Measurements from ENCODE around the gene IRX6.

IRX6 gene

DNA sequence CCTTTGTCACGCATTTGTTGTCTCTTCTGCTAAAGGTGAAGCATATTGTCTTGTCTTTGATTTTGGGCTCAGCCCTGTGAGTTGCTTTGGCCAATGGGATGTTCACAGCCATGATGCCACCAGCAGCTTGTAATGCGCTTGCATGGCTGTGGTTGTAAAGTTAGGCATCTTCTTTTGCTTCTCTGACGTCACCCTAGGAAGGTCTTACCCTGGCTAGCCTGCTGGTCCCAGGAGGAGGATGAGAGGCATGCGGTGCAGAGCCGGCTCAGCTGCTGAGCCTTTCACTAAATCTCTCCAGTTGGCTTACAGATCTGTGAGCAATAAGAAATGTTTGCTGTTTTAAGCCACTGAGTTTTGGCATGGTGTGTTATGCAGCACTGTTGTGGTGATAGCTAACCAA lies 40.8 kb downstream of the IRX6 start:
- DNase-seq (ENCODE audit: extremely low read depth in 1 of 2, low read depth in 1 of 2) = no peak

DNA sequence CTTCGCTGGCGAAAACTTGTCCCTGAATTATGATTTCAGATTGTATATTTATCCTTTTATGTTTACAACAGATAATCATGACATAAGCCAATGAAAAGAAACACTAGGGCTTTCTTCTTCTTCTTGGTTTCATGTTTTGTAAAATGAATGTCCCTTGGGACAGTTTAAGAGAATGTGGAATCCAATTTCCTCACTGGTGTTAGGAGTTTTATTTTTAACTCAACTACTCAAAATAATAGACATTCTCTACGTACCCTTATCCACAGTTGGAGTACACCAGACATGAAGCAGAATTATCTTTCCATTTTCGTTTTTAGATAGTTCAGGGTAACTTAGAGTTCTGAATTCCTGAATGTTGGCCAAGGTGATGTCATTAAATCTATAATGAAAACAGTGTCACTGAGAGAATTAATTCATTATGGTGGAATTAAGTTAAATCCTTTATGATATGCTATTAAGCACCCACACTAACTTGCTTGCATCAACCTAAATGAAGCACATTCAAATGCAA lies 43.4 kb downstream of the IRX6 start:
- DNase-seq (ENCODE audit: extremely low read depth in 1 of 2, low read depth in 1 of 2) = no peak

DNA sequence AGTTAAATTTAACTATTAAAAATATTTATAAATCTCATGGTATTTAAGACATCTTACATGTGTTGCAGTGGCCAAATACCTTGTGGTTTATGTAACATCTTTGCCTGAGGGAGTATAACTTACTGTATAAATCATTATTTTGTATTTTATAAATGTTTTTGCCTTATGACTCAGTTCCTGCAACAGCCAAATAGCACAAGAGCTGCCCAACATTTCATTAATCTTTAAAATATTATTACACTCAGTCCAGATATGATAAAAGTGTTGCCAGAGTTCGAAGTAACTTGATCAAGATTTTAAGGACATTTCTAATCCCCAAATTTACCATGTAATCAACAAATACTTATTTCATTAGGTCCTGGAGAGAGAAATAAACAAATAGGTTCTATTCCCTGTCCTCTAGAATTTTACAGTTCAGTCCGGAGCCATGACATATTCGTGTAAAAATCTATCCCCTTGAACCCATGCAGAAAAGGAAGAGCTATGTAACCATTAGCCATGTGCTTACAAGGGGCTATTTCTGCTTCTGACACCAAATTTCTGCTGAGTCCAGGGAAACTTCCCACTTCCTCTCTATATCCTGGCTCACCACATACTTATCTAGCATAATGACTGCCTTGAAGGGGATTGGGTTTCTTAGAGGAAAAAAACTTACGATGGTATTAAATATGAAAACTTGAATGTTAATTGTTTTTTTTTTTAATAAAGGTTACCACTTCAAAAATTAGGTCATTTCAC lies 44.0 kb downstream of the IRX6 start:
- DNase-seq (ENCODE audit: extremely low read depth in 1 of 2, low read depth in 1 of 2) = no peak

DNA sequence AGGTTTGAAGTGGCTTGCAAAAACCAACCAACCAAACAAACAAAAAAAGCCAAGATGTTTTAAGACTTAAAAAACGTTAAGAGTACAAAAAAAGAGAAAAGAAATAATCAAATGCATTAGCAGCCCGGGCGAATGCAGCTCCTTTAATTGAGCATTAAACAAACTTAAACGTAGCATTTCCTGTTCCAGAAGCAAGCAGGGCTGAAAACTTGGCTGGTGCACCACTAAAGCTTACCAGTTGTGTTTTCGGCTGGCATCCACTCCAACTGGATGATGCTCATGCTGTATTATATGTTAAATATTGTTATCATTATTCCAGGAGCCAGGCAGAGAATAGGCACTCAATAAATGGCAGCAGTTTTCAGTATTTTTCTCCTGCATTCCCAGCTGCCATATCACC lies 45.1 kb downstream of the IRX6 start:
- no peak for DNase-seq (ENCODE audit: extremely low read depth in 1 of 2, low read depth in 1 of 2)

DNA sequence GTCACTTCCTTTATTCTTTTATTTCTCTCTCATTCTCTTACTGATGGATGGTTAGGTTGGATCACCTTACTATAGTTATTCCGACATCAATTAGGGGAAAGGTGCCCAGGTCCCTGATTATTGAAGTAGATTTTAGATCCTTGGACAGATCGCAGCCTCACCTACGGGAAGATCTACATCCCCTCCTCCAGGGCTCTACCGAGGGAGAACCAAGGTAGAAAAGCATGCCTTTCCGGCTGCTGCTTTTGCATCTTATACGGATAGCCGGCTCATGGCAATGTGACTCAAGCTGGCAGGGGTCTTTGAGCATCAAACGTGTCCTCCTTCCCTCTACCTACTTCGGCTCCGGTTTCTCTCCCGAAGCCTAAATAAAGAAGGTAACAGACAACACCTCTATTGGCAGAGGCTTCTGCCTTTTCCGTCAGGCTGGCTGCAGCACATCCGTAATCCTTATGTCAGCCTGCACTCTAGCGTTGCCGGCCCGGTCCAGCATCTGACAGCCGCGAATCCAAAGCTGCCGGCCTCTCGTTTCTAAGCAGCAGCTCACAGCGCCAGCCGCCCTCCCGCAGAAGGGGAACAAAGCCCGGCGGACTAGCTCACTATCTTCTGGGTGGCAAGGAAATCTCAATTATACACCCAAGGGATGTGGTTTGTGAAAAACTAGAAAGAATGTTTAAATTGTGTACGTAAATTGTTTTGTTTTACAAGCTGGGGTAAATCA lies 46.9 kb downstream of the IRX6 start:
- DNase-seq (ENCODE audit: extremely low read depth in 1 of 2, low read depth in 1 of 2) = no peak

DNA sequence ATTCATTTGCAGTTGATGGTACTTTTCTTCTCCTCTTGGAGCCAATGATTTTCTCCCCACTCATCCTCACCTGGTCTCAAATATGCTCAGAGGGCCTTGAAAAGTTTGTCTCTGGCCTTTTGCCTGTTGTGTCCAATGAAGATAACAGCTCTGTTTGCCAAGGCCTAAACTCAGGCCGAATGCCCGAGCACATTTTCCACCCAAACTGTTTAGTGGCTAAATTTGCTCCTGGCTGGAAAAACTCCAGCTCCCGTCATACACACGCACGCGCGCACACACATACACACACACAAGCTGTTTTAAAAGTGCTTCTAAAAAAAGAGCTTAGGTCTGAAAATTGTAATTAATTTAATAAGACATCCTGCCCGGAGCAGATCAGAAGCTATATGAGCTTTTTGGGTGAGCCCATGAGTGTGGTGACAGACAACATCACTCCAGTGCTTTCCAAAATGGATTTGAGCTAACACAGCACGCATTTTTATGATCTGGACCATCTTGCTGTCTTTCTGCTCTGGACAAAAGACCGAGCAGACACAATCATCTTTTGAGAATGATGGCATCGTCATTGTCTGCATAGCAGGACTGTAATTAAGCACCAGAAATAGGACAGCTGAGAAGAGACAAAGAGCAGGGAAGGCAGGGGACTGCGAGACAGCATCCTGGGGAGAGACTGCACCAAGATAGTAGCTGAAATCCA lies 48.9 kb downstream of the IRX6 start:
- DNase-seq (ENCODE audit: extremely low read depth in 1 of 2, low read depth in 1 of 2) = no peak

DNA sequence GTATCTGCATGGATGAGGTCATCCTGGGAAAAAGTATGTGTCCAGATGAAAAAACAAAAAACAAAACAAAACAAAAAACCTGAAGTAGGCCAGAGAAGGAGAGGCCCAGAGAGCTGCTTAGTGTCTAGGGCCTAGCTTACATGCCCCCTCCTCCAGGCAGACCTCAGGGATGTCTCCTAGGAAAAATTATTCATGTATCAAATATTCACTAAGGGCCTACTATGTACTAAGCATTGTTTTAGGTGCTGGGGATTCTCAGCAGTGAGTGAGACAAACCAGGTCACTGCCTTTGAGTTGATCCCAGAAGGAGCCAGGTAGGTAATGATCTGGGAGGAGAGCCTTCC lies 49.5 kb downstream of the IRX6 start:
- no peak for DNase-seq (ENCODE audit: extremely low read depth in 1 of 2, low read depth in 1 of 2)

DNA sequence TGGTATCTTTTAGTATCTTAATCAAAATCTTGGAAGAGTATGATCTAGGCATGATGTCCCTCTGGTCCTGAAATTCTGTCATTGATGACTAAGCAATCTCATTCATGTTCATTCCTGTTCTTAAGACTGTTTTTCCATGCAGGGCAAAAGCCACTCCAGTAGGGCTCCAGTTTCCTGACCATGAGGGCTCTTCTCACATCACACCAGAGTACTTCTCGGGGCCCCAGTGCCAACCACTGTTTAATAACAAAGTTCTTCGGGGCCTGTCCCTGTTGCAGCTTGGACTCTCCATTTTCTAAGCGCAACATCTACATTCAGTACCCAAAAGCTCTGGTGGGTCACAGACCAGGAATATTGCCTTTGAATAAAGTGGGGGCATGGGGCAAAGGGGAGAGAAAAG lies 52.0 kb downstream of the IRX6 start:
- DNase-seq (ENCODE audit: extremely low read depth in 1 of 2, low read depth in 1 of 2) = no peak

DNA sequence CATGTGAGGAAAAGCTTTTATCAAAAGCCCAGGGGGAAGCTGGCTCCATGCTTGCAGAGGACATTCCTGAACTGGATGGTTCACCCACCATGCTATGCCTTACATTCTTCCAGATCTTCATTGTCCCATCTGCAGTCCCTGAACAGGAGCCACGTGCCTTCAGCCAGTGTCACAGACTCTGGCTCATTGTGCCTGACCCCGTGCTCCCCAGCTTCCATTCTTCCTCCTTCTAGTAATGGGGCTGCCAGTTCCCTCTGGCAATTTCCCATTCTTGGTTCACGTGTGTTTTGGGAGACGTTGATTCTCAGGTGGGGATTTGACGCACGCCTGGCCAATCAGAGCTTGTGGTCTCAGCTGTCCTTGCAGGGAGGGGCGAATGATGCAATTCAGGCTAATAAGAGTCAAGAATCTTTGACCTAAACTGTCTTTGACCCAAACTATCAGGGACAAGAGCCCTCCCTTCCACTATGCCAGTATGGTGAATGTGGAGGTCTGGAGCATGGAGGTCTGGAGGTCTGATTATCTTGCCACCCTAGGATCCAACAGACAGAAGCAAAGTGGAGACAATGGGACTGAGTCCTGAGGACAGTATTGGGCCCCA lies 52.7 kb downstream of the IRX6 start:
- DNase-seq (ENCODE audit: extremely low read depth in 1 of 2, low read depth in 1 of 2) = no peak

DNA sequence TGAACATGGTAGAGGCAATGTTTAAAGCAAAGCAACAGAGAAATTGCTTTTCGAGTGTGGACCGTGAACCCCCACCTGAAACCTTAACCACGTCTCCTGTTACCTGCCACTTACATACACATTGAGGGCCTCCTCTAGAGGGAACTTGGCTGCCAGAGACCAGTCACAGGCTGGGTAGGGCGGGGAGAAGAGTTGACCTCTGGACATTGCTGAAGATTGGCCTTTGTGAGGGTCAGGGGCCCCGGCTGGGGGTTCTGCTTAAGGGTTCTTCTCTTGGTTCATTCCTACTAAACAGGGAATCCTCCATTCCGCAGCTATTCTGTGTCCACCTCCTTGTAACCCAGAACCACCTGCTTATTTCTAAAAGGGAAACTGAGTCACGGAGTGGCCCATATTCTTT lies 53.8 kb downstream of the IRX6 start:
- DNase-seq (ENCODE audit: extremely low read depth in 1 of 2, low read depth in 1 of 2) = no peak

DNA sequence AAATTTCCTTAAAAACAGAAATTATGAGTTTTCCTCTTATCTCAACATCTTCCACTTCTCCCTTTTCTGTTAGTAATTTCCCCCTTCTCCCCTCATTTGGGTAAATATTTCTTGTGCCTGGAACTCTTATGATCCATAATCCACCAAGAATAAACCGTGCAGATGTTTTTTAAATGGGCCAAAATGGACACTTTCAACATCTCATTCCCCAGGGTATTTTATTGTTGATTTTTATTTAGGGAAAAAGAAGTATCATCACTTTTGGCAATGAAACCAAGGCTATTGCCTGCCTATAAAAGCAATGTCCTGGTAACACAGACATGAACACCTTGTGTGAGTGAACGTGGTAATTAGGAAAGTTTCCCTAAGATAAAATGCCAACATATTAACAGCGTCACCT lies 54.6 kb downstream of the IRX6 start:
- DNase-seq (ENCODE audit: extremely low read depth in 1 of 2, low read depth in 1 of 2) = no peak

DNA sequence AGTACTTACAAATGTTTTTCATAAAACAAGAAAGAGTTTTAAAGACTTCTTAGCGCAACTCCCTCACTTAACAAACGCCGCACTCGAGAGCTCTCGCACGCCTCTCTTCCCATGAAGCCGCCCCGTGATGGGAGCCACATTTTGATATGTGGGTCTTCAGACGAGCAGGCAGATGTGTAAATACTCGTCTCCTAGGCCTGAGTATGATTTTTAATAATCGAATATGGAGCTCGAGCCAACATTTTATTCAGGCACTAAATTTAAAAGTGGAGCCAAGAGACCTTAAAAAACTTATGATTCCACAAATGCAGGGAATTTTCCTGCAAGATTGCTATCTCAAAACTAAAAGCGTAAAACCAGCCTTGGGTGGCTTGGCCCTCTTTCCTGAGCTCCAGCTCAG lies 55.4 kb downstream of the IRX6 start:
- no peak for DNase-seq (ENCODE audit: extremely low read depth in 1 of 2, low read depth in 1 of 2)

DNA sequence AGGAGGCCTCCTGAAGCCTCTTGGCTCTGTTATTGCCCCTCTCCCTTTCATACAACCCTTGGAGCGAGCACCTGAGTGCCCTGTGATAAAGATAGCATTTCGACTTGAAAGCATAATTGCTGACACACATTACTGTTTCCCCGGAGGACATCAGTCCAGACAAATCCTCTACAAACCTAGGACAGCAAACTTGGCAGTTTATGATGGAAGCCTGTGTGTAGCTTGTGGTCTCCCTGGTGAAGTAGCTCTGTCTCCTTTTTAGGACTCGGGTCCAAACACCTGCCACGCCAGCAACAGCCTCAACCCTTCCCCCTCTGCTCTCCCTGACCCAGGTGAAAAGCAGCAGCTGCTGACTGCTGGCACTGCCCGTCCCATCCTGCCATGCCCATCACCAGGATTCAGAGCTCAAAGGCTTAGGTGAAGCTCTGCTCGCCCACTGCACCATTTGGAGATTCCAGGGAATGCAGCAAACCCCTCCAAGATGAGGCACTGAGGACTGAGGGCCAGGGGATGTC lies 55.9 kb downstream of the IRX6 start:
- DNase-seq (ENCODE audit: extremely low read depth in 1 of 2, low read depth in 1 of 2) = no peak
